H9 (cell line): ENCODE data around the gene CCL13. TPM values are rescaled to one million over a fixed set of nuclear protein-coding genes. Genes with fewer than 3 reads are reported as not detected.
A peak's percentile ranks its signal among the peaks of the same experiment; 100 is the strongest.

Experiments
- DNase-seq: peaks from one replicate; pipeline ENCODE4 v3.0.0-alpha.2; 2017
- H2AFZ ChIP-seq: one replicate; pipeline ENCODE4 v1.6.1; 2013; ENCODE audit warnings: mild to moderate bottlenecking, low read length, control low read depth, moderate library complexity
- H2AK5ac ChIP-seq: 2 replicates; pipeline ENCODE4 v1.6.1; 2013; ENCODE audit warnings: low read length, control low read depth, mixed read lengths; ENCODE audit not compliant: insufficient read length
- H2BK120ac ChIP-seq: one replicate; pipeline ENCODE4 v1.6.1; 2013; ENCODE audit warnings: low read depth, mild to moderate bottlenecking, low read length, control low read depth, inconsistent platforms; ENCODE audit not compliant: poor library complexity, severe bottlenecking
- H2BK12ac ChIP-seq: 2 replicates; pipeline ENCODE4 v1.6.1; 2013; ENCODE audit warnings: low read length, control low read depth, mixed read lengths, low read depth; ENCODE audit not compliant: insufficient read length
- H2BK15ac ChIP-seq: 2 replicates; pipeline ENCODE4 v1.6.1; 2013; ENCODE audit warnings: low read depth, low read length, control low read depth
- H2BK20ac ChIP-seq: one replicate; pipeline ENCODE4 v1.6.1; 2013; ENCODE audit warnings: low read depth, mild to moderate bottlenecking, low read length, control low read depth, inconsistent platforms; ENCODE audit not compliant: poor library complexity, severe bottlenecking
- H2BK5ac ChIP-seq: 2 replicates; pipeline ENCODE4 v1.6.1; 2013; ENCODE audit warnings: low read length, control low read depth, mixed read lengths; ENCODE audit not compliant: insufficient read length
- H3K14ac ChIP-seq: 2 replicates; pipeline ENCODE4 v1.6.1; 2013; ENCODE audit warnings: low read length, control low read depth; ENCODE audit not compliant: insufficient read depth
- H3K18ac ChIP-seq: 2 replicates; pipeline ENCODE4 v1.6.1; 2013; ENCODE audit warnings: low read depth, mild to moderate bottlenecking, mixed read lengths, low read length, control low read depth; ENCODE audit not compliant: insufficient read length
- H3K23ac ChIP-seq: 2 replicates; pipeline ENCODE4 v1.6.1; 2013; ENCODE audit warnings: low read length, control low read depth, mixed read lengths, low read depth; ENCODE audit not compliant: insufficient read length
- H3K23me2 ChIP-seq: 2 replicates; pipeline ENCODE4 v1.6.1; 2013; ENCODE audit warnings: low read depth, mild to moderate bottlenecking, mixed read lengths, low read length, control low read depth; ENCODE audit not compliant: insufficient read length, poor library complexity, severe bottlenecking
- H3K27ac ChIP-seq: 2 replicates; pipeline ENCODE4 v1.5.1; 2013; ENCODE audit warnings: low read length, control low read depth, mixed read lengths, low read depth; ENCODE audit not compliant: insufficient read length
- H3K27me3 ChIP-seq: 2 replicates; pipeline ENCODE4 v1.6.1; 2013; ENCODE audit warnings: low read length, control low read depth, inconsistent platforms; ENCODE audit not compliant: insufficient read depth
- H3K4ac ChIP-seq: 2 replicates; pipeline ENCODE4 v1.6.1; 2013; ENCODE audit warnings: low read depth, mild to moderate bottlenecking, control low read depth, inconsistent platforms, low read length, moderate library complexity
- H3K4me1 ChIP-seq: 2 replicates; pipeline ENCODE4 v1.6.1; 2013; ENCODE audit warnings: low read length, control low read depth, inconsistent platforms; ENCODE audit not compliant: insufficient read depth
- H3K4me2 ChIP-seq: 2 replicates; pipeline ENCODE4 v1.6.1; 2013; ENCODE audit warnings: low read length, control low read depth, mixed read lengths; ENCODE audit not compliant: insufficient read length, insufficient read depth
- H3K56ac ChIP-seq: 2 replicates; pipeline ENCODE4 v1.6.1; 2013; ENCODE audit warnings: low read depth, mild to moderate bottlenecking, mixed read lengths, low read length, control low read depth; ENCODE audit not compliant: insufficient read length
- H3K79me1 ChIP-seq: 2 replicates; pipeline ENCODE4 v1.6.1; 2013; ENCODE audit warnings: low read depth, mild to moderate bottlenecking, moderate library complexity, low read length, control low read depth, inconsistent platforms; ENCODE audit not compliant: insufficient read depth, poor library complexity, severe bottlenecking
- H3K79me2 ChIP-seq: 2 replicates; pipeline ENCODE4 v1.6.1; 2013; ENCODE audit warnings: low read length, control low read depth, inconsistent platforms; ENCODE audit not compliant: insufficient read depth
- H3K9ac ChIP-seq: 2 replicates; pipeline ENCODE4 v1.6.1; 2013; ENCODE audit warnings: low read length, control low read depth, mixed read lengths; ENCODE audit not compliant: insufficient read length; ENCODE audit errors: extremely low read depth
- H3K9me3 ChIP-seq: one replicate; pipeline ENCODE4 v1.6.1; 2013; ENCODE audit warnings: low read depth, low read length, inconsistent platforms; ENCODE audit not compliant: control insufficient read depth
- H3T11ph ChIP-seq: one replicate; pipeline ENCODE4 v1.6.1; 2013; ENCODE audit warnings: mild to moderate bottlenecking, low read length, control low read depth, inconsistent platforms
- H4K20me1 ChIP-seq: one replicate; pipeline ENCODE4 v1.6.1; 2013; ENCODE audit not compliant: control insufficient read depth, insufficient read length, insufficient read depth
- H4K5ac ChIP-seq: 2 replicates; pipeline ENCODE4 v1.6.1; 2013; ENCODE audit warnings: low read depth, mild to moderate bottlenecking, mixed read lengths, low read length, control low read depth; ENCODE audit not compliant: insufficient read length
- H4K8ac ChIP-seq: replicated peaks from 2 replicates; pipeline ENCODE4 v1.6.1; 2013; ENCODE audit warnings: low read length, control low read depth, mixed read lengths, low read depth; ENCODE audit not compliant: insufficient read length
- H4K91ac ChIP-seq: 2 replicates; pipeline ENCODE4 v1.6.1; 2013; ENCODE audit warnings: low read depth, mild to moderate bottlenecking, moderate library complexity, mixed read lengths, low read length, control low read depth; ENCODE audit not compliant: insufficient read length
- H3K27ac Mint-ChIP-seq, 3 experiments: 2 replicates in 2 of 3; 3 replicates in 1 of 3; pipeline ENCODE4 v1.8.0; 2020 to 2021; ENCODE audit warnings: mixed read lengths in 3 of 3, mild to moderate bottlenecking in 1 of 3, moderate library complexity in 1 of 3
- H3K27me3 Mint-ChIP-seq: 2 replicates; pipeline ENCODE4 v1.8.0; 2021; ENCODE audit warnings: low read depth, mild to moderate bottlenecking, moderate library complexity, mixed read lengths
- H3K36me3 Mint-ChIP-seq, 3 experiments: 2 replicates in 2 of 3; 3 replicates in 1 of 3; pipeline ENCODE4 v1.8.0; 2020 to 2021; ENCODE audit warnings: low read depth in 3 of 3, mixed read lengths in 3 of 3; ENCODE audit not compliant: insufficient read depth in 1 of 3
- H3K4me1 Mint-ChIP-seq, 2 experiments: 2 replicates each; pipeline ENCODE4 v1.8.0; 2020; ENCODE audit warnings: mixed read lengths in 2 of 2
- H3K4me3 Mint-ChIP-seq, 2 experiments: 2 replicates in 1 of 2; 3 replicates in 1 of 2; pipeline ENCODE4 v1.8.0; 2020 to 2021; ENCODE audit warnings: mild to moderate bottlenecking in 2 of 2, mixed read lengths in 2 of 2, moderate library complexity in 1 of 2
- H3K9me3 Mint-ChIP-seq, 2 experiments: 2 replicates in 1 of 2; 3 replicates in 1 of 2; pipeline ENCODE4 v1.8.0; 2020; ENCODE audit warnings: mild to moderate bottlenecking in 2 of 2, mixed read lengths in 2 of 2, moderate library complexity in 1 of 2
- WGBS: extraction: QIAGEN DNeasy Blood & Tissue Kit; methylation state at CpG from one replicate; pipeline ENCODE4 v1.1.7; 2013; ENCODE audit warnings: missing lambda C conversion rate, low lambda C conversion rate, mixed read lengths; ENCODE audit not compliant: insufficient read length; ENCODE audit errors: extremely low coverage; 5-methylcytosine and 5-hydroxymethylcytosine counted together
- total RNA-seq: library from RNA; stranded (reverse); gene quantifications from 2 replicates; pipeline ENCODE4 v1.2.1, GENCODE V29; 2021
- TF ChIP-seq, protein P1 (sequence below): fragments of 200-600 bp; sonication (generic); conservative IDR thresholded peaks from 3 replicates; pipeline ENCODE4 v1.8.0; 2021; ENCODE audit warnings: antibody characterized with exemption, mild to moderate bottlenecking

CCL13 gene
- total RNA-seq, 1 experiment from 2014 or later, result not detected

- H2BK12ac ChIP-seq, result no peak overlapping the region
- H3K79me2 ChIP-seq, result no peaks in the 10 kb centered on the region
- H3K4me3 Mint-ChIP-seq, result no peak overlapping the region
- DNase-seq, result peak; percentile 98
- WGBS, result no CpG with 5 or more reads among the region's 8 CpGs
- H3K18ac ChIP-seq, result no peak overlapping the region
- H3K23ac ChIP-seq, result no peak overlapping the region
- no peak overlapping the region for H2BK15ac ChIP-seq
- H3K36me3 Mint-ChIP-seq, result no peaks in the 10 kb centered on the region
- H3K27ac ChIP-seq, result no peak overlapping the region
- no peak overlapping the region for H4K8ac ChIP-seq
- no peaks in the 10 kb centered on the region for H3K9me3 ChIP-seq
- H4K91ac ChIP-seq, result no peak overlapping the region
- no peaks in the 10 kb centered on the region for H3K79me1 ChIP-seq
- no peak overlapping the region for H2BK120ac ChIP-seq
- H3K27me3 Mint-ChIP-seq, result peaks cover 21% of the 10 kb centered on the region
- H3K9ac ChIP-seq, result no peak overlapping the region
- no peaks in the 10 kb centered on the region for H3K9me3 Mint-ChIP-seq
- H2BK20ac ChIP-seq, result no peak overlapping the region
- H3K23me2 ChIP-seq, result no peaks in the 10 kb centered on the region
- peaks cover 3 to 9% of the 10 kb centered on the region in 2 experiments; a peak in 3 of 4 replicates for H3K4me1 Mint-ChIP-seq
- H3K56ac ChIP-seq, result no peak overlapping the region
- H3K4me1 ChIP-seq, result no peaks in the 10 kb centered on the region
- TF ChIP-seq, protein P1, sequence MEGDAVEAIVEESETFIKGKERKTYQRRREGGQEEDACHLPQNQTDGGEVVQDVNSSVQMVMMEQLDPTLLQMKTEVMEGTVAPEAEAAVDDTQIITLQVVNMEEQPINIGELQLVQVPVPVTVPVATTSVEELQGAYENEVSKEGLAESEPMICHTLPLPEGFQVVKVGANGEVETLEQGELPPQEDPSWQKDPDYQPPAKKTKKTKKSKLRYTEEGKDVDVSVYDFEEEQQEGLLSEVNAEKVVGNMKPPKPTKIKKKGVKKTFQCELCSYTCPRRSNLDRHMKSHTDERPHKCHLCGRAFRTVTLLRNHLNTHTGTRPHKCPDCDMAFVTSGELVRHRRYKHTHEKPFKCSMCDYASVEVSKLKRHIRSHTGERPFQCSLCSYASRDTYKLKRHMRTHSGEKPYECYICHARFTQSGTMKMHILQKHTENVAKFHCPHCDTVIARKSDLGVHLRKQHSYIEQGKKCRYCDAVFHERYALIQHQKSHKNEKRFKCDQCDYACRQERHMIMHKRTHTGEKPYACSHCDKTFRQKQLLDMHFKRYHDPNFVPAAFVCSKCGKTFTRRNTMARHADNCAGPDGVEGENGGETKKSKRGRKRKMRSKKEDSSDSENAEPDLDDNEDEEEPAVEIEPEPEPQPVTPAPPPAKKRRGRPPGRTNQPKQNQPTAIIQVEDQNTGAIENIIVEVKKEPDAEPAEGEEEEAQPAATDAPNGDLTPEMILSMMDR, result peak; percentile 100
- H3K4me2 ChIP-seq, result no peak overlapping the region
- H3K27ac Mint-ChIP-seq, result no peak overlapping the region
- no peak overlapping the region for H2AK5ac ChIP-seq
- no peak overlapping the region for H3T11ph ChIP-seq
- H3K27me3 ChIP-seq, result no peaks in the 10 kb centered on the region
- H3K4ac ChIP-seq, result no peak overlapping the region
- H2AFZ ChIP-seq, result no peak overlapping the region
- no peak overlapping the region for H4K5ac ChIP-seq
- H2BK5ac ChIP-seq, result no peak overlapping the region
- no peak overlapping the region for H3K14ac ChIP-seq
- no peaks in the 10 kb centered on the region for H4K20me1 ChIP-seq
Observed at GRCh38 chr17:34361478-34362061, 5.3 kb downstream of the CCL13 start.
